Liver (tissue), 9 donors: ENCODE measurements around the gene ZNF555. TPM values are rescaled to one million over a fixed set of nuclear protein-coding genes. Genes with fewer than 3 reads are reported as not detected.
"Not testable (repeated sequence)": the region's sequence is repeated elsewhere in the genome, so short reads cannot be mapped to it uniquely, and the experiment has no call there.

ENCODE experiments used
- DNase-seq: peaks from one replicate; pipeline ENCODE4 v3.0.0-alpha.2; 2017; ENCODE audit warnings: low spot score
- H3K27ac ChIP-seq, 2 donors: one replicate each; pipeline ENCODE4 v1.7.0; 2013; ENCODE audit warnings: inconsistent platforms in 2 of 2, low read length in 2 of 2, control low read depth in 1 of 2, low read depth in 1 of 2, mild to moderate bottlenecking in 1 of 2
- H3K27me3 ChIP-seq, 4 donors: one replicate each; pipeline versions ENCODE4 v1.6.1 to v1.7.0; 2013; ENCODE audit warnings: low read length in 3 of 4, inconsistent platforms in 1 of 4, mild to moderate bottlenecking in 1 of 4, moderate library complexity in 1 of 4; ENCODE audit not compliant: control insufficient read depth in 4 of 4, insufficient read depth in 4 of 4
- H3K36me3 ChIP-seq, 4 donors: one replicate each; pipeline versions ENCODE4 v1.6.1 to v1.7.0; 2013; ENCODE audit warnings: low read length in 3 of 4, mild to moderate bottlenecking in 3 of 4, low read depth in 1 of 4, moderate library complexity in 1 of 4; ENCODE audit not compliant: control insufficient read depth in 4 of 4, insufficient read depth in 3 of 4
- H3K4me1 ChIP-seq, 4 donors: one replicate each; pipeline versions ENCODE4 v1.6.1 to v1.7.0; 2013; ENCODE audit warnings: low read length in 3 of 4, mild to moderate bottlenecking in 3 of 4, moderate library complexity in 1 of 4; ENCODE audit not compliant: control insufficient read depth in 4 of 4, insufficient read depth in 4 of 4
- H3K4me3 ChIP-seq, 3 donors: one replicate each; pipeline versions ENCODE4 v1.6.1 to v1.7.0; 2013; ENCODE audit warnings: low read length in 3 of 3, control low read depth in 1 of 3, low read depth in 1 of 3, mild to moderate bottlenecking in 1 of 3
- H3K9ac ChIP-seq, 2 donors: one replicate each; pipeline ENCODE4 v1.7.0; 2013; ENCODE audit warnings: low read length in 2 of 2, mild to moderate bottlenecking in 2 of 2, moderate library complexity in 2 of 2, control low read depth in 1 of 2, low read depth in 1 of 2
- H3K9me3 ChIP-seq, 4 donors: one replicate each; pipeline versions ENCODE4 v1.6.1 to v1.7.0; 2013; ENCODE audit warnings: low read length in 3 of 4; ENCODE audit not compliant: control insufficient read depth in 4 of 4
- ATF3 ChIP-seq: IDR thresholded peaks from 2 replicates; pipeline ENCODE4 v1.6.1; 2016; ENCODE audit warnings: antibody characterized with exemption
- CTCF ChIP-seq: fragments of 150-350 bp; IDR thresholded peaks from 2 replicates; pipeline ENCODE4 v1.5.1; 2017; ENCODE audit warnings: improper control_type of control experiment, low read depth, low read length; ENCODE audit not compliant: missing input control
- EGR1 ChIP-seq, 2 donors: IDR thresholded peaks; 2 replicates each; pipeline ENCODE4 v1.6.1; 2016 to 2018; ENCODE audit warnings: antibody characterized with exemption in 2 of 2, low read depth in 2 of 2
- GABPA ChIP-seq, 2 donors: IDR thresholded peaks in 1 of 2; conservative IDR thresholded peaks in 1 of 2; 2 replicates each; pipeline ENCODE4 v1.6.1; 2016; ENCODE audit warnings: antibody characterized with exemption in 2 of 2, mild to moderate bottlenecking in 1 of 2, moderate library complexity in 1 of 2
- HNF4A ChIP-seq, 2 donors: conservative IDR thresholded peaks; 2 replicates each; pipeline ENCODE4 v1.6.1; 2016; ENCODE audit warnings: antibody characterized with exemption in 2 of 2, mild to moderate bottlenecking in 2 of 2
- HNF4G ChIP-seq: IDR thresholded peaks from 2 replicates; pipeline ENCODE4 v1.6.1; 2016; ENCODE audit warnings: antibody characterized with exemption
- JUND ChIP-seq, 2 donors: IDR thresholded peaks; 2 replicates each; pipeline ENCODE4 v1.6.1; 2016; ENCODE audit warnings: antibody characterized with exemption in 2 of 2
- MAX ChIP-seq: IDR thresholded peaks from 2 replicates; pipeline ENCODE4 v1.6.1; 2016; ENCODE audit warnings: antibody characterized with exemption
- RAD21 ChIP-seq, 2 donors: IDR thresholded peaks; 2 replicates each; pipeline ENCODE4 v1.6.1; 2016; ENCODE audit warnings: antibody characterized with exemption in 2 of 2, mild to moderate bottlenecking in 2 of 2
- REST ChIP-seq: IDR thresholded peaks from 2 replicates; pipeline ENCODE4 v1.6.1; 2016; ENCODE audit warnings: antibody characterized with exemption, mild to moderate bottlenecking
- RXRA ChIP-seq, 2 donors: IDR thresholded peaks; 2 replicates each; pipeline ENCODE4 v1.6.1; 2017 to 2018; ENCODE audit warnings: antibody characterized with exemption in 2 of 2, mild to moderate bottlenecking in 1 of 2
- SP1 ChIP-seq: IDR thresholded peaks from 2 replicates; pipeline ENCODE4 v1.6.1; 2018; ENCODE audit warnings: antibody characterized with exemption, mild to moderate bottlenecking
- TAF1 ChIP-seq: conservative IDR thresholded peaks from 2 replicates; pipeline ENCODE4 v1.6.1; 2016; ENCODE audit warnings: antibody characterized with exemption, mild to moderate bottlenecking
- YY1 ChIP-seq: IDR thresholded peaks from 2 replicates; pipeline ENCODE4 v1.6.1; 2016; ENCODE audit warnings: antibody characterized with exemption, mild to moderate bottlenecking
- ZBTB33 ChIP-seq: IDR thresholded peaks from 2 replicates; pipeline ENCODE4 v1.6.1; 2016; ENCODE audit warnings: antibody characterized with exemption
- WGBS: extraction: QIAGEN DNeasy Blood & Tissue Kit; methylation state at CpG from one replicate; pipeline ENCODE4 v1.1.7; 2013; 5-methylcytosine and 5-hydroxymethylcytosine counted together
- polyA plus RNA-seq, 2 donors: library from polyadenylated mRNA; stranded (reverse) in 1 of 2; unstranded in 1 of 2; fragments of 200-250 nt in 1 of 2; fragments of >200 nt in 1 of 2; fragmentation: Nextera tagmentation in 1 of 2; extraction: Ambion mirVana in 1 of 2; gene quantifications; one replicate each; pipeline versions ENCODE4 v1.2.1 to v1.2.3, GENCODE V29; 2013 to 2015
- total RNA-seq, 2 donors: library from RNA; depleted of rRNA; stranded (reverse); fragments of >200 nt; gene quantifications; one replicate each; pipeline ENCODE4 v1.2.3, GENCODE V29; 2014
- donor health status: healthy.
- donor health status: healthy.
- donor health status: healthy.
- donor health status: healthy.
- donor health status: healthy.

The ZNF555 gene
- total and polyA plus RNA-seq, 4 donors = 1.3 to 2.8 (median 2.2) TPM

- Histone ChIP-seq H3K4me1 (peaks cover 6 to 15% (median 7%) of the 10 kb centered on the region in 4 donors), H3K9ac (no peak overlapping the region), H3K27me3 (no peaks in the 10 kb centered on the region), H3K36me3 (peaks cover 0 to 1% (median 0%) of the 10 kb centered on the region in 4 donors), H3K27ac (no peak overlapping the region), H3K4me3 (no peak overlapping the region), H3K9me3 (no peaks in the 10 kb centered on the region)
- no peak for TF ChIP-seq CTCF
- TF ChIP-seq RAD21 (IDR thresholded peaks at IDR 0.05) = no peak
- no peak for TF ChIP-seq EGR1 (IDR thresholded peaks at IDR 0.05; ENCODE audit: low read depth in 2 of 2)
- TF ChIP-seq YY1 = no peak
- TF ChIP-seq RXRA (IDR thresholded peaks at IDR 0.05) = no peak
- no peak for TF ChIP-seq HNF4A (conservative IDR thresholded peaks at IDR 0.05)
- TF ChIP-seq SP1 = no peak
- TF ChIP-seq ZBTB33 = no peak
- TF ChIP-seq MAX = no peak
- TF ChIP-seq ATF3 = no peak
- no peak for DNase-seq
- WGBS = 82% methylated on average over 13 of the region's 13 CpGs
These were observed 61.4 kb downstream of the ZNF555 start for GRCh38 chr19:2902590-2903218.

- WGBS = 94% methylated on average over 13 of the region's 13 CpGs
- not testable (repeated sequence) for H3K27me3 ChIP-seq, H3K9me3 ChIP-seq, H3K36me3 ChIP-seq, H3K27ac ChIP-seq, H3K9ac ChIP-seq, H3K4me3 ChIP-seq, DNase-seq
- H3K4me1 ChIP-seq = peaks cover 6 to 15% (median 7%) of the 10 kb centered on the region in 4 donors
These were observed 62.1 kb downstream of the ZNF555 start for GRCh38 chr19:2903326-2903725.

GRCh38 chr19:2905918-2906519 lies 64.7 kb downstream of the ZNF555 start:
- Histone ChIP-seq H3K27ac (no peak overlapping the region), H3K4me1 (peaks cover 4 to 8% (median 6%) of the 10 kb centered on the region in 4 donors), H3K36me3 (peaks cover 0 to 1% (median 0%) of the 10 kb centered on the region in 4 donors), H3K4me3 (no peak overlapping the region), H3K27me3 (no peaks in the 10 kb centered on the region), H3K9ac (no peak overlapping the region), H3K9me3 (no peaks in the 10 kb centered on the region)
- no peak for DNase-seq
- 87% methylated on average over 11 of the region's 11 CpGs for WGBS
- TF ChIP-seq SP1 = no peak
- no peak for TF ChIP-seq CTCF
- TF ChIP-seq EGR1 (IDR thresholded peaks at IDR 0.05; ENCODE audit: low read depth in 2 of 2) = no peak
- TF ChIP-seq JUND (IDR thresholded peaks at IDR 0.05) = no peak
- no peak for TF ChIP-seq RAD21 (IDR thresholded peaks at IDR 0.05)
- no peak for TF ChIP-seq YY1
- TF ChIP-seq RXRA (IDR thresholded peaks at IDR 0.05) = no peak
- TF ChIP-seq TAF1 = no peak
- TF ChIP-seq GABPA (IDR thresholded peaks at IDR 0.05 in 1 of 2, conservative IDR thresholded peaks at IDR 0.05 in 1 of 2) = no peak
- TF ChIP-seq HNF4G = no peak
- no peak for TF ChIP-seq HNF4A (conservative IDR thresholded peaks at IDR 0.05)
- TF ChIP-seq REST = no peak
